IPS-20b (cell line): ENCODE results near the gene INPPL1.
"Not testable (repeated sequence)": the region's sequence is repeated elsewhere in the genome, so short reads cannot be mapped to it uniquely, and the experiment has no call there.

Experiments
- H3K27ac ChIP-seq: one replicate; pipeline ENCODE4 v1.5.1; 2013; ENCODE audit warnings: low read length
- H3K27me3 ChIP-seq: 2 replicates; pipeline ENCODE4 v1.6.1; 2013; ENCODE audit warnings: mild to moderate bottlenecking, low read length, inconsistent platforms; ENCODE audit not compliant: insufficient read depth
- H3K36me3 ChIP-seq: 2 replicates; pipeline ENCODE4 v1.6.1; 2013; ENCODE audit warnings: low read depth, mild to moderate bottlenecking, inconsistent platforms, low read length, moderate library complexity; ENCODE audit not compliant: insufficient read depth
- H3K4me1 ChIP-seq: 2 replicates; pipeline ENCODE4 v1.6.1; 2013; ENCODE audit warnings: mild to moderate bottlenecking, control low read depth, inconsistent platforms, low read length, moderate library complexity; ENCODE audit not compliant: insufficient read depth
- H3K4me3 ChIP-seq: 2 replicates; pipeline ENCODE4 v1.5.1; 2013; ENCODE audit warnings: mild to moderate bottlenecking, low read length, inconsistent platforms
- H3K9ac ChIP-seq: 2 replicates; pipeline ENCODE4 v1.6.1; 2013; ENCODE audit warnings: low read depth, mild to moderate bottlenecking, inconsistent platforms, low read length, moderate library complexity
- H3K9me3 ChIP-seq: 2 replicates; pipeline ENCODE4 v1.6.1; 2013; ENCODE audit warnings: mild to moderate bottlenecking, low read depth, low read length, inconsistent platforms; ENCODE audit not compliant: insufficient read depth

The INPPL1 gene

DNA sequence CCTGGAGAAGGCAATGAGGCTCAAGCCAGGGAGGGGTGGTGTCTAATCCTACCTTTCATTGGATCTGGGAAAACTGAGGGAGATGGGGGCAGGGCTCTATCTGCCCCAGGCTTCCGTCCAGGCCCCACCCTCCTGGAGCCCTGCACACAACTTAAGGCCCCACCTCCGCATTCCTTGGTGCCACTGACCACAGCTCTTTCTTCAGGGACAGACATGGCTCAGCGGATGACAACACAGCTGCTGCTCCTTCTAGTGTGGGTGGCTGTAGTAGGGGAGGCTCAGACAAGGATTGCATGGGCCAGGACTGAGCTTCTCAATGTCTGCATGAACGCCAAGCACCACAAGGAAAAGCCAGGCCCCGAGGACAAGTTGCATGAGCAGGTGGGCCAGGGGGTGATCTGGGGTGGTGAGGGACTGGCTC, 32.6 kb upstream of the INPPL1 start, which contains the start of gene FOLR1:
Gene FOLR1 (plus strand): TSS at position 180 of the 421 bp plus-strand sequence. CDS start 34 bp downstream, at position 214.
- no peak within 1 kb of the TSS for H3K9ac ChIP-seq
- no peak within 1 kb of the TSS for H3K27ac ChIP-seq
- H3K4me1 ChIP-seq = no peaks in the 10 kb centered on the region

DNA sequence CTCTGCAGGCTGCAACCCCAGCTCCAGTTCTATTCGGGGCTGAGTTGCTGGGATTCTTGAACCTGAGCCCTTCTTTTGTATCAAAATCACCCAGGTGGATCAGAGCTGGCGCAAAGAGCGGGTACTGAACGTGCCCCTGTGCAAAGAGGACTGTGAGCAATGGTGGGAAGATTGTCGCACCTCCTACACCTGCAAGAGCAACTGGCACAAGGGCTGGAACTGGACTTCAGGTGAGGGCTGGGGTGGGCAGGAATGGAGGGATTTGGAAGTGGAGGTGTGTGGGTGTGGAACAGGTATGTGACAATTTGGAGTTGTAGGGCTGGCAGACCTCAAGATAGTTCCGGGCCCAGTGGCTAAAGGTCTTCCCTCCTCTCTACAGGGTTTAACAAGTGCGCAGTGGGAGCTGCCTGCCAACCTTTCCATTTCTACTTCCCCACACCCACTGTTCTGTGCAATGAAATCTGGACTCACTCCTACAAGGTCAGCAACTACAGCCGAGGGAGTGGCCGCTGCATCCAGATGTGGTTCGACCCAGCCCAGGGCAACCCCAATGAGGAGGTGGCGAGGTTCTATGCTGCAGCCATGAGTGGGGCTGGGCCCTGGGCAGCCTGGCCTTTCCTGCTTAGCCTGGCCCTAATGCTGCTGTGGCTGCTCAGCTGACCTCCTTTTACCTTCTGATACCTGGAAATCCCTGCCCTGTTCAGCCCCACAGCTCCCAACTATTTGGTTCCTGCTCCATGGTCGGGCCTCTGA, 28.9 kb upstream of the INPPL1 start:
- no peak overlapping the region for H3K27ac ChIP-seq
- H3K4me1 ChIP-seq = no peaks in the 10 kb centered on the region
- no peak overlapping the region for H3K4me3 ChIP-seq
- no peaks in the 10 kb centered on the region for H3K36me3 ChIP-seq
- no peak overlapping the region for H3K9ac ChIP-seq
- H3K27me3 ChIP-seq = no peaks in the 10 kb centered on the region
- no peaks in the 10 kb centered on the region for H3K9me3 ChIP-seq

More for the DNA sequence above, 32.6 kb upstream of the INPPL1 start, which contains the start of gene FOLR1:
- Histone ChIP-seq H3K27me3 (no peaks in the 10 kb centered on the region), H3K36me3 (no peaks in the 10 kb centered on the region), H3K4me3 (no peak within 1 kb of the TSS), H3K9me3 (no peaks in the 10 kb centered on the region)

DNA sequence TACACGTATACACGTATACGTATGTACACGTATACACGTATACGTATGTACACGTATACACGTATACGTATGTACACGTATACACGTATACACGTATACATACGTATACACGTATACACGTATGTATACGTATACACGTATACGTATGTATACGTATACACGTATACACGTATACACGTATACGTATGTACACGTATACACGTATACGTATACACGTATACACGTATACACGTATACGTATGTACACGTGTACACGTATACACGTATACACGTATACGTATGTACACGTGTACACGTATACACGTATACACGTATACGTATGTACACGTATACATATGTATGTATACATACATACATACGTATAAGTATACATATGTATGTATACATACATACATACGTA, 23.1 kb upstream of the INPPL1 start:
- H3K9me3 ChIP-seq, H3K4me3 ChIP-seq, H3K36me3 ChIP-seq, H3K9ac ChIP-seq, H3K27me3 ChIP-seq, H3K4me1 ChIP-seq, H3K27ac ChIP-seq: not testable (repeated sequence)

DNA sequence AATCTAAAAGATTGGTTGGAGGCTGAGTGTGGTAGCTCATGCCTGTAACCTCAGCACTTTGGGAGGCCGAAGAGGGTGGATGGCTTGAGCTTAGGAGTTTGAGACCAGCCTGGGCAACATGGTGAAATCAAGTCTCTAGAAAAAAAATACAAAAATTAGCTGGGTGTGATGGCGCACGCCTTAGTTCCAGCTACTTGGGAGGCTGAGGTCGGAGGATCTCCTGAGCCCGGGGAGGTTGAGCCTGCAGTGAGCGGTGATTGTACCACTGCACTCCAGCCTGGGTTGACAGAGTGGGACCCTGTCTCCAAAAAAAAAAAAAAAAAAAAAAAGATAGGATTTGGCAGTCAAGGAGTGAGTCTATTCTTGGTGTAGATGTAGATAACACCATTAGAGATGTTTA, 22.0 kb upstream of the INPPL1 start:
- Histone ChIP-seq H3K27me3 (no peaks in the 10 kb centered on the region), H3K4me3 (no peak overlapping the region), H3K27ac (no peak overlapping the region), H3K36me3 (no peaks in the 10 kb centered on the region), H3K9ac (no peak overlapping the region), H3K4me1 (no peaks in the 10 kb centered on the region), H3K9me3 (no peaks in the 10 kb centered on the region)

DNA sequence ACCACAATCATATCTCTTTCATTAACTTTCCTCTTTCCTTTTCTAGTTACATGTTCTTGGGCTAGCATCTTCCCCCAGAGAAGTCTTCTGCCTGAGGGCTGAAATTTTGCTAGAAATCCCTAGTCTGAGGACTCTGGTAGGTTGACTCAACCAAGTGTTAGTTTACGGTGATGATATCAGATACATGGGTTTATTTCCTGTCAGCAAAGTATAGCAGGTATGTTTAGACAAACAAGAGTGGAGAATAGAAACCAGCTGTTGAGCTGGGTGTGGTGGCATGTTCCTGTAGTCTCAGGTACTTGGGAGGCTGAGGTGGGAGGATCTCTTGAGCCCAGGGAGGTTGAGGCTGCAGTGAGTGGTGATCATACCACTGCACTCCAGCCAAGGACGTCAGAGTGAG, 21.4 kb upstream of the INPPL1 start:
- Histone ChIP-seq H3K27ac (no peak overlapping the region), H3K9me3 (no peaks in the 10 kb centered on the region), H3K4me1 (no peaks in the 10 kb centered on the region), H3K9ac (no peak overlapping the region), H3K4me3 (no peak overlapping the region), H3K27me3 (no peaks in the 10 kb centered on the region), H3K36me3 (no peaks in the 10 kb centered on the region)

DNA sequence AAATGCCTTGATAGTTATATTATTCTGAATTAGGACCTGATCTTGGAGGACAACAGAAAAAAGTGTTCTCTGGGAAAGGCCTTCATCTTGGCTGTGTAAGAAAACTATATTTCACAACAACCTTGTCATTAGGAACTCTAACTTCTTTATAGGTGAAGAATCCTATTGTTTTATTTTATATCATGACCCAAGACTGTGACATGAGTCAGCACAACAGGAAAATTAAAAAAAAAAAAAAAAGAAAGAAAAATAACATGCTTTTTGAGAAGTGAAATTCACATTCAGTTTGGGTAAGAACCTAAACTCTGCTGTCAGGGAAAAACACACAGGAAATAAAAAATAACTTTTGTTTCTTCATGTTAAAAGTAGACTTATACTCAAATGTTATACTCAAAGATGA, 19.7 kb upstream of the INPPL1 start:
- Histone ChIP-seq H3K4me1 (no peaks in the 10 kb centered on the region), H3K9ac (no peak overlapping the region), H3K9me3 (no peaks in the 10 kb centered on the region), H3K27me3 (no peaks in the 10 kb centered on the region), H3K27ac (no peak overlapping the region), H3K36me3 (no peaks in the 10 kb centered on the region), H3K4me3 (no peak overlapping the region)

DNA sequence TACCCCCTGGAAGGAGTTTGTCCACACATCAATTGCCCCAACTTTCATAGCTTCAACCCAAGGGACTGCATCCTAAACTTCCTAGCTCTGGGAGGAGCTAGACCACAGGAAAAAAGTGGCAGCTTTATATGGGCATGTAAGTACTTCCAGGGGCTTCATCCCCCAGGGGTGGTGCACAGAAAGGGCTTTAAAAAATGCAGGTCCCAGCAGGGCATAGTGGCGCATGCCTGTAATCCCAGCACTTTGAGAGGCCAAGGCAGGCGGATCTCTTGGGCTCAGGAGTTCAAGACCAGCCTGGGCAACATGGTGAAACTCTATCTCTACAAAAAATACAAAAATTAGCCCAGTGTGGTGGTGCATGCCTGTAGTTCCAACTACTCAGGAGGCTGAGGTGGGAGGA, 17.8 kb upstream of the INPPL1 start:
- not testable (repeated sequence) for H3K27me3 ChIP-seq, H3K4me1 ChIP-seq, H3K36me3 ChIP-seq, H3K27ac ChIP-seq, H3K4me3 ChIP-seq, H3K9me3 ChIP-seq, H3K9ac ChIP-seq

DNA sequence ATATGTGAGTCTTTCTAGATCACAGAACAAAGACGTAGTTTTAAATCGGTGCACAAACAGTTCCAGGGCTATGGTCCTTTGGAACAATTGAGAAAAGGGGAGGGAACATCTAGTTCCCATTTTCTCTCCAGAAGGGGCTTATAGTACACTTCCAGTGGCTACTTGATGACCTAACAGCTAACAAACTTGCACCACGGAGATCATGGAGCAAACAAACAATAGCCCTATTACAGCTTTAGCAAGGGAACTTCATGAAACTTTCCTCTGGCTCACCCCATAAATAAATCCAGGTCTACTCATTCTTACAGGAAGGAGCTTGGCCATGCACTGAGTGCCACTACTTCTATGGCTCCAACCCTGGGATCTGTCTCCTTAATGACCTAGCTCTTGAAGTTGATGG, 16.3 kb upstream of the INPPL1 start:
- Histone ChIP-seq H3K27ac (no peak overlapping the region), H3K9me3 (no peaks in the 10 kb centered on the region), H3K4me3 (no peak overlapping the region), H3K27me3 (no peaks in the 10 kb centered on the region), H3K4me1 (no peaks in the 10 kb centered on the region), H3K36me3 (no peaks in the 10 kb centered on the region), H3K9ac (no peak overlapping the region)

DNA sequence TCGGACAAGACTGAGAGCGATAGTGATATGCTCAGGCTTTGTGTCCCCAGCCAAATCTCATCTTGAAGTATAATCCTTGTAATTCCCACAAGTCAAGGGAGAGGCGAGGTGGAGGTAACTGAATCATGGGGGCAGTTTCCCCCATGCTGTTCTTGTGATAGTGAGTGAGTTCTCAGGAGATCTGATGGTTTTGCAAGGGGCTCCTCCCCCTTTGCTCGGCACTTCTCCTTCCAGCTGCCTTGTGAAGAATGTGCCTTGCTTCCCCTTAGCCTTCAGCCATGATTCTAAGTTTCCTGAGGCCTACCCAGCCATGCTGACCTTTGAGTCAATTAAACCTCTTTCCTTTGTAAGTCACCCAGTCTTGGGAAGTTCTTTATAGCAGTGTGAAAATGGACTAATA, 15.5 kb upstream of the INPPL1 start:
- Histone ChIP-seq H3K4me1 (no peaks in the 10 kb centered on the region), H3K27ac (no peak overlapping the region), H3K9ac (no peak overlapping the region), H3K36me3 (no peaks in the 10 kb centered on the region), H3K9me3 (no peaks in the 10 kb centered on the region), H3K4me3 (no peak overlapping the region), H3K27me3 (no peaks in the 10 kb centered on the region; the same call in 1 of the 2 replicates)

DNA sequence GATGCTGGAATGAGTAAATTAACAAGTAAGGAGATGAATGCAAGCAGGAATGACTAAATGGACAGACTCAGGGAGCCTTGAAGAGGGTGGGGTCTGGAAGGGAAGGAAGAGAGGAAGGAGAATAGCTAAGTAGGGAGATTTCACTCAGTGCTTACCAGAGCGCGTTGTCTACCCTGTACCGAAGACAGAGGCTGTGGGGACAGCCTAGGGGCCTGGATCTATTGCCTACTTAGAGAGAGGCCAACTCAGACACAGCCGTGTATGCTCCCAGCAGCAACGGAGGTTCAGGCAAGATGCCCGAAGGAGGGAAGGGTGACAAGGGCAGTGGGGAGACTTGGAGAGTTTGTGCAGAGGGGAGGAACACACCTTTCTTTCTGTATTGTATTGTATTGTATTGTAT, 7.9 kb upstream of the INPPL1 start, which contains the start of gene FOLR2:
Gene FOLR2 (plus strand): TSS at position 157 of the 400 bp plus-strand sequence. CDS start 1,791 bp downstream, outside the sequence.
- Histone ChIP-seq H3K9ac (no peak within 1 kb of the TSS), H3K9me3 (no peaks in the 10 kb centered on the region), H3K36me3 (no peaks in the 10 kb centered on the region)

DNA sequence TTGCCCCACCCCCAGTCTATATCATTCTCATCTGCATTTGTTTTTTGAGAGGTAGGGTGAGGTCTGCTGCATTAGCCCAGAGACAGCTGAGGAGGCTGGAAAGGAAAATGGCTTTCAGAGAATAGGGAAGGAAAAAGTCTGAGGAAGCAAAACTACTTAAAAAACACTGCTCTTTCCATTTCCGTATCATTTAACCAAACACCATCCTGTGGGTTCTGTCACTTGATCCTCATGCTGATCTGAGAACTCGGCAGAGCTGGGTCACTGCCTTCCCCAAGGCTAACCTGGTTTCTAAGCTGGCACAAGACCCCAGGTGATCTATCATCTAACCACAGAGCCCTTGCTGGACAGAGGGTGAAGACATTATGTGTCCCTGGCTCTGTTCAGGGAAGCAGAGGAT, 6.7 kb upstream of the INPPL1 start:
- H3K9ac ChIP-seq = no peak overlapping the region
- no peak overlapping the region for H3K4me3 ChIP-seq
- H3K9me3 ChIP-seq = no peaks in the 10 kb centered on the region
- H3K27me3 ChIP-seq = peaks cover 4% of the 10 kb centered on the region; the same call in 1 of the 2 replicates
- no peaks in the 10 kb centered on the region for H3K36me3 ChIP-seq
- peaks cover 9% of the 10 kb centered on the region for H3K4me1 ChIP-seq
- H3K27ac ChIP-seq = no peak overlapping the region

More for the DNA sequence above, 7.9 kb upstream of the INPPL1 start, which contains the start of gene FOLR2:
- Histone ChIP-seq H3K27me3 (peaks cover 4% of the 10 kb centered on the region; the same call in 1 of the 2 replicates), H3K27ac (no peak within 1 kb of the TSS), H3K4me3 (no peak within 1 kb of the TSS), H3K4me1 (no peaks in the 10 kb centered on the region)

DNA sequence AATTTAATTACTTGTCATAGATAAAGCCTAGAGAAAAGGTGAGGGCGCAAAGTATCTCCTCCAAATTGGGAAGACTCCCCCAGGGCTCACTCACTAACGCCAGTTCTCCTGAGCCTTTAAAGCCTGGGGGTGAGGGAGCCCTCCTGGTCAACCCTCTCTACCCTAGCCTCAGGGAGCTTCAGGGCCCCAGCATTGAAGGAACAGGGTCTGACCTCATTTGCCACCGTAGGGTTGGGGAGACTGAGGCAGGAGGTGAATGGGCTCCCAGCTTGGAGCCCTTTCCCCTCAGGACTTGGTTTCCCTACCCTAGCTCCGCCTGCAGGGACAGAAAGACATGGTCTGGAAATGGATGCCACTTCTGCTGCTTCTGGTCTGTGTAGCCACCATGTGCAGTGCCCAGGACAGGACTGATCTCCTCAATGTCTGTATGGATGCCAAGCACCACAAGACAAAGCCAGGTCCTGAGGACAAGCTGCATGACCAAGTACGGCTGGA, 6.3 kb upstream of the INPPL1 start:
- peaks cover 4% of the 10 kb centered on the region; the same call in 1 of the 2 replicates for H3K27me3 ChIP-seq
- no peaks in the 10 kb centered on the region for H3K9me3 ChIP-seq
- no peak overlapping the region for H3K4me3 ChIP-seq
- H3K9ac ChIP-seq = no peak overlapping the region
- no peak overlapping the region for H3K27ac ChIP-seq
- H3K4me1 ChIP-seq = peaks cover 10% of the 10 kb centered on the region
- H3K36me3 ChIP-seq = no peaks in the 10 kb centered on the region
